T47D (cell line): Measurements from ENCODE around the gene FEV.

Experiments used
- DNase-seq, 2 experiments: peaks; one replicate each; pipeline versions ENCODE4 v3.0.0 to v3.0.0-alpha.2; 2011 to 2012; ENCODE audit warnings: low read depth in 1 of 2, low spot score in 1 of 2
- JUND ChIP-seq: IDR thresholded peaks from 2 replicates; pipeline ENCODE4 v1.6.1; 2012; ENCODE audit warnings: low read depth
- in situ Hi-C: cut with HindIII; loops from 2 replicates; pipeline ENCODE4 v1.10.0; 2016; ENCODE audit warnings: low sequenced_read_pairs, low pct_unique_long_range_greater_than_20kb

Gene FEV

GRCh38 chr2:218985325-218986091 lies 524 bp upstream of the FEV start:
- no peak for DNase-seq
- TF ChIP-seq JUND, result no peak
- in situ Hi-C loops, result no loop called here

- in situ Hi-C loops, result no loop called here
- no peak for TF ChIP-seq JUND
- DNase-seq, result no peak
These were observed 554 bp downstream of the FEV start for GRCh38 chr2:218984239-218985020.

- in situ Hi-C loops, result no loop called here
- no peak for TF ChIP-seq JUND
- no peak for DNase-seq
These were observed 1.1 kb downstream of the FEV start for GRCh38 chr2:218983934-218984238.

DNA sequence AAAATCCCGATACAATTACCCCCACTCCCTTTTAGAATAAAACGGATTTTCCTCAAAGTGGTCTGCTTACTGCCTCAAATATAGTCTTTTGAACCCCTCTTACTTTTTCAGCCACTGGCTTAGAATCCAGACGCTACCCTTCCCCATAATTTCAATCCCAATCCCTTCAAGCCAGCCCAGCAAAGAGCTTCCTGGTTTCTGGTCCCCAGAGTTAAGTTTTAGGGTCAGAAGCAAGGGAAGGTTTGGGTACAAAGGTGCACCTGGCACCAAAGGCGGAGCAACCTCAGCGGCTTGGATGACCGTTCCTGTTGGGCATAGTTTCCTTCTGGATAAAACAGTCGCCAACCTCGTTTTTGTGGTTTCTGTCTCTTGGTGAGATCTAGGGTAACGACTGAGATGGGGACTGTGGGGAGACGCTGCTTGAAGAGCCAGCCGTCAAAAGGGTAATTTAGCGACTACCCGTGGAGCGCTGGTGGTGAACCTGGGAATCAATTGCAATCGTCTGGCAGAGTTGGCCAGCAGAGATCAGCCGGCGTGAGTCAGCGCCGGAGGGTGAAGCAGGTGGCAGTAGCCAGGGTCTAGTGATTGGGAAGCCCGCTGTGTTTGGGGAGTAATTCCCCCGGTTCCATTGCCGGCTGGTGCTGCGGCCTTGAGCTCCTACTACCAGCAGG lies 1.6 kb downstream of the FEV start:
- no peak for TF ChIP-seq JUND
- in situ Hi-C loops, result no loop called here
- DNase-seq, result no peak

DNA sequence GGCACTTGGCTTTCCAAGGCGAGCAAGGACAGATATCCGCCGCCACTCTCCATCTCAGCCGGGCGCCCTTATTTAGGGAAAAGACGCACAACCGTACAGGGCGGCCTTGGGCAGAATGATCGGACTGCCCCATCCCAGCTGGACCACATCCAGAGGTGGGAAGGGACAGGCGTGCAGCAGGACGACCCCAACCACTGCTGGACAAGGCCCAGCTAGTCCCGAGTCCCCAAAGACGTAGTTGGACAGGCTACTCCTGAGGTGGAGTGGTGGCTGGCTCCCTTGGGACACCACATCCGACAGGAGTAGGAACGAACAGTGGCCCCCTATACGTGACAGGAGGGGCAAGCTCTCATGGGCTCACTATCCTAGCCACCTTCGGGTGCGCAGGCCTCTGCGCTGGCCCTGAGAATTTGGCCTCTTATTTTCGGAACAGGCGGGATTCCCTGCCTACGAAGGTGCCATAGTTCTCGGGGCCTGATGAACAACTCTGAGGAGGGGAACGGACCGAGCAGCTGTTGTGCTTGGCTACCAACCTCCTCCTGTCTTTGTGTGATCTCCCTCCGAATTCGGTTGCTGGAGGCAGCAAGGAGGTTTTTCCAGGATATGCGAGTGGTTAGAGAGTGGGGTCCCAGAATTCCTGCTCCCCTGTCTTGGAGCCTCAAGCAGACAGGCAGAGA lies 2.3 kb downstream of the FEV start:
- no peak for TF ChIP-seq JUND
- in situ Hi-C loops, result no loop called here
- DNase-seq, result no peak

- no peak for DNase-seq
- in situ Hi-C loops, result no loop called here
- TF ChIP-seq JUND, result no peak
These were observed 3.0 kb downstream of the FEV start for GRCh38 chr2:218981881-218982585.

GRCh38 chr2:218981390-218981880 lies 3.5 kb downstream of the FEV start:
- DNase-seq, result no peak
- in situ Hi-C loops, result no loop called here
- no peak for TF ChIP-seq JUND

DNA sequence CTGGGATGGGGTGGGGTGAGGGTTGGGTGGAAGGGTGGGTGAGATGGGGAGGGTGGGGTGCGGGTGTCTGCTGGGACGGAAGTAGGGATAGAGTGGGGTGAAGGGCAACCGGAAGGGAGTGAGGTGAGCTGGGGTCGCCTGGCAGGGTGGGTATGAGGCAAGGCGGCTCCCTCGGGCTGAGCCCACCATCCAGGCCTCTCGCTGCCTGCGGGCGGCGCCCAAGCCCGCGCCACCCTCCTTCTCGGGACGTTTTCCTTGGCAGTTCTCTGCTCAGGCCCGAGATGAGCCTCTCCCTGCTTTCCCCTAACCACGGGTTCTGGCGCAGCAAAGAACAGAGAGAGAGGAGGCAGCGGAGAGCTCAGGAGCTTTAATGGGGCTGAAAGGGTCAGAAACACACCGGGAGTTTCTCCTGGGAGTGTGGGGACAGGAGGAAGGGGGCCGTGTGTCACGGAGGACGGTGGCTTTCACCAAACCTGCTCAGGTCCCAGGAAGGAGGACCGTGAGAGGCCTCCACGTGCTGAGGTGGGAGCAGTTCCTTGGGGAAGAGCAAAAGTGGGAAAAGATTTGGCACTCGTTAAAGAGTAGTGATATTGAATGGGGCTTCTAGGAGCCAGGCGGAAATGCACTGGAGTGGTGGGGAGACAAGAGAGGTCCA lies 4.1 kb downstream of the FEV start:
- DNase-seq, result no peak
- no peak for TF ChIP-seq JUND
- in situ Hi-C loops, result no loop called here

DNA sequence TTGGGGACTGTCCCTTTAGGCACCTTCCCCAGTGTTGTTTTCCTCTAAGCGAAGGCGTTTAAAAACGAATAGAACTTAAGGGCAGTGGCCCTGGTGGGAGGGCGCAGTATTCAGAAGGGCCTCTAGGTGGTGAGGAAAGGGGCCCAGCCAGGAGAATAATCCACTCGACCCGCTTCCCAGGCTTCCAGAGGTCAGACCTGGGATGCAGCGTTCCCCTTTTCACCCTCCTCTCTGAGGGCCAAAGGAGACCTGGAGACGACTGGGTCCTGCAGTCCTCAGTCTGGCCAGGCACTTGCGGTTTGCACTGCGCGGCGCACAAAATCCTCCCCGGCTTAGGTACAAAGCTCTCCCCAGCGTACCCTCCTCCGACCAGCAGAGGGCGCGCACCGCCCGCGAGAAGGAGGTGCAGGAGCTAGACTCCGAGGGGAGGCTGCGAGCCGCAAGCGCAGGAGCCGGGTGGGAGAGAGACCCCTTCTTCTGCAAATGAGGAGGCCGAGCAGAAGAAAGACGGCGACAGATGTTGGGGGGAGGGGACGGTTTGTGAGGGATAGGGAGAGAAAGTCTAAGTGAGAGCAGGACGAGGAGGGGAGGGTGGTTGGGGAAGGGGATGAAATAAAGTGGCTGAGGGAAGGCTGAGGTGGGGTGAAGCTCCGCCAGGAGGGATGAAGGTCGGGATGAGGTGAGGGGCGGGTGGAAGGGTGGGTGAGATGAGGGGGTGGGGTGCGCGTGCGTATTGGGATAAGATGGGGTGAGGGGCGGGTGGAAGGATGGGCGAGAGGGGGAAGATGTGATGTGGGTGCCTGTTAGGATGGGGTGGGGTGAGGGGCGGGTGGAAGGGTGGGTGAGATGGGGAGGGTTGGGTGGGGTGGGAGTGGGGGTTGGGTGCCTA lies 4.9 kb downstream of the FEV start:
- in situ Hi-C loops, result no loop called here
- peak; percentile 79 for DNase-seq
- no peak for TF ChIP-seq JUND

- no peak for TF ChIP-seq JUND
- DNase-seq, result no peak
- in situ Hi-C loops, result no loop called here
These were observed 9.8 kb downstream of the FEV start for GRCh38 chr2:218975060-218975777.
